Measurements from ENCODE around the gene SOD3. TPM values are rescaled to one million over a fixed set of nuclear protein-coding genes. Genes with fewer than 3 reads are reported as not detected.

SOD3 gene
- total RNA-seq, 4 donors from 2014 or later, result 3.7 to 24.3 (median 18.7) TPM

- Histone ChIP-seq H3K4me3 (no peak overlapping the region), H3K9me3 (no peaks in the 10 kb centered on the region), H3K4me1 (no peaks in the 10 kb centered on the region), H3K27me3 (no peaks in the 10 kb centered on the region), H3K27ac (no peak overlapping the region), H3K36me3 (no peaks in the 10 kb centered on the region)
- DNase-seq, result no peak
- TF ChIP-seq CTCF (IDR thresholded peaks at IDR 0.05) (no peak), POLR2A (IDR thresholded peaks at IDR 0.05) (no peak)
These were observed 17.6 kb upstream of the SOD3 start for GRCh38 chr4:24777536-24778463.

GRCh38 chr4:24778464-24779225 lies 16.7 kb upstream of the SOD3 start:
- no peak overlapping the region for H3K27ac ChIP-seq
- H3K4me3 ChIP-seq, result no peak overlapping the region
- TF ChIP-seq POLR2A (IDR thresholded peaks at IDR 0.05) (no peak), CTCF (IDR thresholded peaks at IDR 0.05) (no peak)
- no peaks in the 10 kb centered on the region for H3K9me3 ChIP-seq
- H3K4me1 ChIP-seq, result no peaks in the 10 kb centered on the region
- peak in 1 of 3 donors; percentile 52 for DNase-seq
- no peaks in the 10 kb centered on the region for H3K27me3 ChIP-seq
- no peaks in the 10 kb centered on the region for H3K36me3 ChIP-seq

GRCh38 chr4:24780936-24781495 lies 14.4 kb upstream of the SOD3 start:
- peak overlapping the region in 1 of 4 donors; percentile 29 for H3K27ac ChIP-seq
- H3K36me3 ChIP-seq, result no peaks in the 10 kb centered on the region
- no peak for DNase-seq
- no peaks in the 10 kb centered on the region for H3K4me1 ChIP-seq
- H3K27me3 ChIP-seq, result no peaks in the 10 kb centered on the region
- TF ChIP-seq POLR2A (IDR thresholded peaks at IDR 0.05) (no peak), CTCF (IDR thresholded peaks at IDR 0.05) (no peak)
- H3K4me3 ChIP-seq, result no peak overlapping the region
- no peaks in the 10 kb centered on the region for H3K9me3 ChIP-seq

- H3K27me3 ChIP-seq, result no peaks in the 10 kb centered on the region
- H3K36me3 ChIP-seq, result no peaks in the 10 kb centered on the region
- no peak for DNase-seq
- no peak for TF ChIP-seq POLR2A (IDR thresholded peaks at IDR 0.05)
- TF ChIP-seq CTCF (IDR thresholded peaks at IDR 0.05), result no peak
- no peaks in the 10 kb centered on the region for H3K9me3 ChIP-seq
- peak overlapping the region in 1 of 4 donors; percentile 29 for H3K27ac ChIP-seq
- H3K4me3 ChIP-seq, result no peak overlapping the region
- H3K4me1 ChIP-seq, result no peaks in the 10 kb centered on the region
These were observed 13.2 kb upstream of the SOD3 start for GRCh38 chr4:24781999-24782745.

GRCh38 chr4:24783506-24783905 lies 11.9 kb upstream of the SOD3 start:
- TF ChIP-seq POLR2A (IDR thresholded peaks at IDR 0.05) (no peak), CTCF (IDR thresholded peaks at IDR 0.05) (no peak)
- H3K4me3 ChIP-seq, result no peak overlapping the region
- H3K27ac ChIP-seq, result no peak overlapping the region

More at GRCh38 chr4:24783506-24783905, 11.9 kb upstream of the SOD3 start:
- H3K36me3 ChIP-seq, result no peaks in the 10 kb centered on the region
- no peaks in the 10 kb centered on the region for H3K9me3 ChIP-seq
- no peaks in the 10 kb centered on the region for H3K27me3 ChIP-seq
- no peak for DNase-seq
- H3K4me1 ChIP-seq, result no peaks in the 10 kb centered on the region
